ENCODE results near the gene IGF1R. TPM values are rescaled to one million over a fixed set of nuclear protein-coding genes. Genes with fewer than 3 reads are reported as not detected.

Gene IGF1R
- total and polyA plus RNA-seq, 8 donors, result 8.1 to 50.3 (median 36.0) TPM

DNA sequence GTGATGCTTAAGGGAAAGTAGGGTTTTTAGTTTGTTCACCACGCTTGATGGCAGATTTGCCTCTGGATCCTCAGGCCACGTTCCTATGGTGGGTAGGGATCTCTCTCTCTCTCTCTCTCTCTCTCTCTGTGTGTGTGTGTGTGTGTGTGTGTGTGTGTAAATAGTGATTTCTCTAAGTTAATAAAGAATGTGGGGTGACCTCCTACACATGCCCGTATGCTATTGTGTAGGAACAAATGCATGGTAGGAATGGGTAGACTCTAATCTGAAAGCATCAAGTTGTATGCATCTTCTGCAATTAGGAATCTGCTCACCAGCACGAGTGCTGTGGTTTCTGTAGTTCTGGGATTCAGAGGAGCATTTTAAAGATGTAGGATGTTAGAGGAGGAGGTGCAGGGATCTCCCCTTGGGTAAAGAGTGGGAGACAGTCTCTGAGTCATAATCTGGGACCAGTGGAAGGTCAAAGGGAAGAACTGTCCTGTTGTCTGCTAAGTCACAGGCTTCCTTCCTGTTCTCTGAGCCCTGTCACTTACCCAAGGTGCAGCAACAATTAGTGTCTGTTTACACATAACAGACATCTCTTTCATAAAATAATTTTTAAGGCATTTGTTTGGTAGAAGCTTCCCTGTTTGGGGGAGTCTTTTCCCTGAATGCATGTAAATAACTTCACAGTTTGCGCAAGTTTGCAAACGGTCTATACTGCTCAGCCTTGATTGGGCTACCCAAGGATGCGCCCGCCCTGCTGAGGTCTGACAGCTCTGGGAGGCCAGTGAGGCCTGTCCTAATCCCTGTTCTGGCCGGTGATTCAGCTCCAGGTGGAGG is 139.8 kb downstream of the IGF1R start:
- no peak overlapping the region for H3K27ac ChIP-seq
- DNase-seq (no peak), FAIRE-seq (no peak)

DNA sequence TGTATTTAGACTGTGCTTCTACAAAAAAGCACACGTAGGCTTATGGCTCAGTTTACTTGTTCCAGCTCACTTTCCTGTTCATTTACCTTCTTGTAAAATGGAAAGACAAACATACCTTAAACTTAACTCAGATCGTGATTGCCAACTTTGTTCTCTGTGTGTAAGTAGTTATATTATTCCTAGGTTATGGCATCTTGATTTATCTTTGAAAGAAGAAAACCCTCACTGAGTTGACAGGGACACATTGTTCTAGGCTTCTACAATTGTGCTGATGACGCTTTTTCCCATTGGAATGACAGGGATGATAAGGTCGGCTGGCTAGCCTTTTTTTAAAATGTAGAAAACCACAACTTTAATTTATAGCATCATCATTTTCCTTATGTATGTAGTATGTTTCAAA is 140.7 kb downstream of the IGF1R start:
- DNase-seq (no peak), FAIRE-seq (no peak), ATAC-seq (no peak)
- 41 to 42% methylated on average over 4 of the region's 4 CpGs for WGBS, 2 donors
- H3K27ac ChIP-seq, result no peak overlapping the region
- TF ChIP-seq, protein P1, sequence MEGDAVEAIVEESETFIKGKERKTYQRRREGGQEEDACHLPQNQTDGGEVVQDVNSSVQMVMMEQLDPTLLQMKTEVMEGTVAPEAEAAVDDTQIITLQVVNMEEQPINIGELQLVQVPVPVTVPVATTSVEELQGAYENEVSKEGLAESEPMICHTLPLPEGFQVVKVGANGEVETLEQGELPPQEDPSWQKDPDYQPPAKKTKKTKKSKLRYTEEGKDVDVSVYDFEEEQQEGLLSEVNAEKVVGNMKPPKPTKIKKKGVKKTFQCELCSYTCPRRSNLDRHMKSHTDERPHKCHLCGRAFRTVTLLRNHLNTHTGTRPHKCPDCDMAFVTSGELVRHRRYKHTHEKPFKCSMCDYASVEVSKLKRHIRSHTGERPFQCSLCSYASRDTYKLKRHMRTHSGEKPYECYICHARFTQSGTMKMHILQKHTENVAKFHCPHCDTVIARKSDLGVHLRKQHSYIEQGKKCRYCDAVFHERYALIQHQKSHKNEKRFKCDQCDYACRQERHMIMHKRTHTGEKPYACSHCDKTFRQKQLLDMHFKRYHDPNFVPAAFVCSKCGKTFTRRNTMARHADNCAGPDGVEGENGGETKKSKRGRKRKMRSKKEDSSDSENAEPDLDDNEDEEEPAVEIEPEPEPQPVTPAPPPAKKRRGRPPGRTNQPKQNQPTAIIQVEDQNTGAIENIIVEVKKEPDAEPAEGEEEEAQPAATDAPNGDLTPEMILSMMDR (IDR thresholded peaks at IDR 0.05), result no peak
- H3K4me3 ChIP-seq, result no peak overlapping the region
- H3K4me1 ChIP-seq, result peaks cover 25 to 52% (median 50%) of the 10 kb centered on the region in 3 donors
- H3K27me3 ChIP-seq, result no peaks in the 10 kb centered on the region
- no peaks in the 10 kb centered on the region for H3K36me3 ChIP-seq
- H3K9me3 ChIP-seq, result no peaks in the 10 kb centered on the region
- intact Hi-C loops (cut with DNase I), result no loop called here

More for the DNA sequence above, 139.8 kb downstream of the IGF1R start:
- no peaks in the 10 kb centered on the region for H3K27me3 ChIP-seq
- H3K36me3 ChIP-seq, result no peaks in the 10 kb centered on the region
- TF ChIP-seq, protein P1 (IDR thresholded peaks at IDR 0.05), result no peak
- H3K9me3 ChIP-seq, result no peaks in the 10 kb centered on the region
- H3K4me3 ChIP-seq, result no peak overlapping the region
- peak in 1 of 4 donors; percentile 26 for ATAC-seq
- H3K4me1 ChIP-seq, result peaks cover 27 to 51% (median 48%) of the 10 kb centered on the region in 3 donors
- 76 to 78% methylated on average over 9 of the region's 9 CpGs for WGBS, 2 donors
- intact Hi-C loops (cut with DNase I), result no loop called here

DNA sequence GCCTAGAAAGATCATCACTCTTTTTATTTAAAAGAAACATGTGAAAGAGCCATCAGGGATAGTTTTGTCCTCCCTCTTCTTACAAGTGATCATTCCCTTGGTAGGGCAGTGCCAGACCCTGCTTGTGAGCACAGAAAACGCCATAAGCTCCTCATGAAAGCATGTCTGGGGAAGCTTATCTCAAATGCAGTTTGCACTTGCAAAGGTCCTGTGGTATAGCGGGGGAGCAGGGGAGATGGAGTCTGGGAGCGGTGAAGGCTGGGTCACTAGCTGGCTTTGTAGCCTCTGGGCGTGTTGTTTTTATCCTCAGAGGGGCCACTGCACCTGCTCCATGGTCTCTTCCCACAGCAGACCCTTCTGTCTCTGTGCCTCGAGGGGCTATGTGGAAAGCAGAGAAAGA is 141.9 kb downstream of the IGF1R start:
- intact Hi-C loops (cut with DNase I), result no loop called here
- FAIRE-seq, result no peak
- Histone ChIP-seq H3K9me3 (no peaks in the 10 kb centered on the region), H3K4me1 (peaks cover 21 to 44% (median 43%) of the 10 kb centered on the region in 3 donors), H3K36me3 (no peaks in the 10 kb centered on the region), H3K27ac (no peak overlapping the region), H3K4me3 (no peak overlapping the region), H3K27me3 (no peaks in the 10 kb centered on the region)
- TF ChIP-seq, protein P1 (IDR thresholded peaks at IDR 0.05), result no peak
- ATAC-seq, result no peak
- WGBS, 2 donors, result 91 to 94% methylated on average over 5 of the region's 5 CpGs
- DNase-seq, result no peak

DNA sequence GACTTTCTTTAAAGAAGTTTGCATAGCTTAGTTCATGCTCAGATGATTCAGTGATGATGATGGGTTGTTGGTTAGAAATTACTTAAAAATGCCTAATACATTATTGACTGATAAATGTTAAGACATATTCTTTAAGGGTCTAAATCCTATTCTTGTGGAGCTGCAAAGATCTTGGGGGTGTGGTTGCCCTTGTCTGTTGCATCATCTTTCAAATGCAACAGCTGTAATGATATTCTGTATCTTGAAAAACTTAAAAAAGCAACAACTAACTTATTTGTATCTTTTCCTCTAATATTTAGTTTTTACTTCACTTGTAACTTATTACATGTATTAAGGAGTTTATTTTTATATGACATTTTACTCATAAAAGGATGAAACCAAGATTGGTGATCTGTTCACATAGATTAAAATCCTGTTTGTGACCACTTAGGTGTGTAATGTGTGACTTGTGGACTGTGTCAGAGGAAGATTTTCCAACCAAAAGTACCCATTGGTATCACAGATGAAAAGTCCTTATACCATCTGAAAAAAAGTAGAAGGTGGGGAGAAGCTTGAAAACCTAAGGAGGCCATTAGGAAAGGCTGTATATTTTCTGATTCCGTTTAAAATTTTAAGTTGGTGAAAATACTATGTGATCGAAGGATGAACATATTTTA is 142.8 kb downstream of the IGF1R start:
- intact Hi-C loops (cut with DNase I), result no loop called here
- 86 to 93% methylated on average over 2 of the region's 2 CpGs for WGBS, 2 donors
- TF ChIP-seq, protein P1 (IDR thresholded peaks at IDR 0.05), result no peak
- Histone ChIP-seq H3K9me3 (no peaks in the 10 kb centered on the region), H3K27ac (no peak overlapping the region), H3K4me3 (no peak overlapping the region), H3K27me3 (no peaks in the 10 kb centered on the region), H3K4me1 (peaks cover 14 to 35% (median 34%) of the 10 kb centered on the region in 3 donors), H3K36me3 (no peaks in the 10 kb centered on the region)
- no peak for FAIRE-seq
- ATAC-seq, result no peak
- DNase-seq, result no peak

DNA sequence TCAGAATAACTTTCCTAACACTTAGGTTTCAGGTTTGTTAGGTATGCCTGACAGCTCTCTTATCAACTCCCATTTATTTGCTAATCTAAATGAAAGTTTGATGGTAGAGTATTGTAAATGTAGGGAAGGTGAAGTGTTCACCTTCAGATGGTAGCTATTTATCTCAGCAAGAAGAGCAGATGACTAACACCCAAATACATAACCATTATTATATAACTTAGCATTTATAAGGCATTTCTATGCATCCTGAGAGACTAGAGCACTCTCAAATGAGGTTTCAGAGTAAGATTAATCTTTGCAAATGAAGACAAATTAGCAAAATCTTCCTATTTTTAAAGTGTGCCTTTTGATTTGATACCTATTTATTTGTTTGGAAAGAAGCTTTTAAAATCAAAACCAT is 143.8 kb downstream of the IGF1R start:
- FAIRE-seq, result no peak
- Histone ChIP-seq H3K36me3 (no peaks in the 10 kb centered on the region), H3K4me3 (no peak overlapping the region), H3K27me3 (no peaks in the 10 kb centered on the region), H3K27ac (no peak overlapping the region), H3K9me3 (no peaks in the 10 kb centered on the region), H3K4me1 (peaks cover 14 to 33% (median 31%) of the 10 kb centered on the region in 3 donors)
- ATAC-seq, result no peak
- TF ChIP-seq, protein P1 (IDR thresholded peaks at IDR 0.05), result no peak
- intact Hi-C loops (cut with DNase I), result no loop called here
- no peak for DNase-seq

Data from pancreas (tissue), 10 donors.